Stimulated activated CD4-positive, alpha-beta T cell treated with anti-CD3 and anti-CD28 coated beads, Interleukin-2, amount 100 ng/mL, for 48 hours (primary cell): ENCODE measurements around the gene PCSK5.

ENCODE experiments used
- DNase-seq, 2 donors: peaks; one replicate each; pipeline ENCODE4 v3.0.0-alpha.2; 2020

PCSK5 gene

GRCh38 chr9:76372336-76372735 is 481.9 kb downstream of the PCSK5 start:
- no peak for DNase-seq

DNA sequence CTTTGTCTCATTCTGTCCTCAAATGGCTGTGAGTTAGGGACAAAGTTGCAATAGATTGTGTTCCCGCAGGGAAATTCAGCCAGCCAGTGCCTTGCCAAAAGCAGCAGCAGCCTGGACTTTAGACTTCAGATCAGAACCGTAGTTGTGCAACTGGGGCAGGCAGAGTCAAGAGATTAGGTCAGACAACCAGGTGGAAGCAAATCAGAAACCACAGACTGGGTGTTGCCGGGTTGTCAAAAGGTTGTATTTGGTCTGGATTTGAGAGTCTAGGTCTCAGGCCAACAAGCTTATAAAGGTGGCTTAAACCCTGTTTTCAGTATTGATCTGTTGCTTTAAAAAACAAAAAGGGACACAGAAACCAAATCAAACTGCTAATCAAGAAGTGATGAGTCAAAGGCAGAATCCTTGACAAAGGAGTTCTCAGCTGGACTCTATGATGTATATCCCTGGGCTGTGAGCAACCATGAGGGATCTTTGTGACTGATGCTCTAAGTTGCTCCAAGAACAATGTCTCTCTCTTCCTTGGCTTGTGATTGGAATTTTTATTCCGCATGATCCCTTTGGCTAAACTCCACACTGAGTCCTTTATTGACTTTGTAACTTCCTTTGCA is 482.8 kb downstream of the PCSK5 start:
- no peak for DNase-seq

GRCh38 chr9:76373784-76374474 is 483.5 kb downstream of the PCSK5 start:
- no peak for DNase-seq

GRCh38 chr9:76374783-76375559 is 484.5 kb downstream of the PCSK5 start:
- DNase-seq: no peak

- DNase-seq: no peak
Measured at GRCh38 chr9:76377791-76378190, 487.3 kb downstream of the PCSK5 start.

- no peak for DNase-seq
Measured at GRCh38 chr9:76378367-76379073, 488.0 kb downstream of the PCSK5 start.

DNA sequence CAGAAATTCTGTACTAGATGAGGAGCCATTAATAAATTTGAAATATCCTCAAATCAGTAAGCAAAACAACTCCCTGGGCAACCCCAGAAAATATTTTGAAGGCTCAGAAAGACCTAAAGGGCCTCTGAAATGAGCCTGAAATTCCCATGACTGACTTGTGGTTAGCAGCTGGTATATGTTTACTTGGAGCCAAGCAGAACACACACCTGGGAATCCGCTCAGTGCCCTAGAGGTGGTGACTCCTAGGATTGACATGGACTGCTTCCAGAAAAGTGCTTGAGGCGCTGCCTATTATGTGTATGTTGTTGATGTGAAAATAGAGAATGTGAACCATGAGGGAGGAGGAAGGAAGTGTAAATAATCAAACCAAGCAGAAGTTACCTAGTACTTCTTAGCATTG is 489.0 kb downstream of the PCSK5 start:
- DNase-seq: no peak

DNA sequence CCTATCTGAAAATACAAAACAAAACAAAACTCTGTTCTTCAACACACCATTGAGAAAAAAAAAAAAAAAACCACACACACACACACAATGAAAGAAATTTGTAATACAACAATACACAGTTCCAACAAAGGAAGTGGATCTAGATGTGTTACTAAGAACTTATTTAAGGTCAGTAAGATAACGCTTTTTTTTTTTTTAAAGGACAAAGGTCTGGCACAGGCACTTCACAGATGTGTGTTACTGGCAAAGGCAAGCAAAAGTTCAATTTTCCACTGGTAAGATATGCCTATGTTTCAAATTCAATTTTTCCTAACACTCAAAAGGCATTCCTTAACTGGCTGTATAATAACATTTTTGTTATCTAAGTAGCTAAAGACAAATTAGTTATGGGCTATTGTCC is 500.2 kb downstream of the PCSK5 start:
- no peak for DNase-seq

DNA sequence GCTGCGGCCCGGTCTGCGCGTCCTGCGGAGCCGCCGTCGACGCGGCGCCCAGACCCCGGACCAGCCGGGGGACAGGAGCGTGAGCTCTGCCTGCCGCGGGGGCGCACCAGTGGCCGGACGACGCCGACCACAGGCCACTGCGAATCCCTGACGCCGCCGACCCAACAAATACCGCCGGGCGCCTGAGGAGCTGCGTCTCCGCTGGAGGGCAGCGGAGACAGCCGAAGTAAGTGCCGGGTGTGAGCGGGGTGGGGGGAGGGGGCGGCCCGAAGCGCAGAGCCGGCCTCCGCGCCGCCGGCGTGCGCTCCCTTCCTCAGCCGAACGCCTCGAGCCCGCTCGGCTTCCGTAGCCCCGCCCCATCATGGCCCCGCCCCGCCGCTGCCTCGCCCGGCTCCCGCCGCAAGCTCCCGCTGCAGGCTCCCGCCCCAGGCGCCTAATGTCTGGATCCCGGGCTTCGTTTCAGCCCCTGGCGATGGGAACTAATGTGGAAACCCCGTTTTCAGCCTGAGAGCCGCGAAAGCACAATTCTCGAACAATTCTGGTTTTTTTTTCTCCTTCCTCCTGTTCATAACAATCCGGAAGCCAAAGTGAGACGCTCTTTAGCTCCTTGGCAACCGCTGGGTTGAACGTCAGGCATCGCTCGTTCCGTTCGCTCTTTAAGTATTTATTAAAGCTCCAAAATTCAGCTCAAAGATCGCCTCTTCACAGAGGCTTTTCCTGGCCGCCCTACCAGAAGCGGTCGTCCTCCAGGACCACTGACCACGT is 503.9 kb downstream of the PCSK5 start, which contains the start of gene RFK:
RFK (minus strand) TSS at position 232 of the 765 bp plus-strand sequence. CDS start 255 bp downstream, outside the sequence.
- peak; percentile 94 to 95 for DNase-seq

GRCh38 chr9:76394960-76395252 is 504.4 kb downstream of the PCSK5 start:
- no peak for DNase-seq

- no peak for DNase-seq
Measured at GRCh38 chr9:76395381-76395780, 504.9 kb downstream of the PCSK5 start.

DNA sequence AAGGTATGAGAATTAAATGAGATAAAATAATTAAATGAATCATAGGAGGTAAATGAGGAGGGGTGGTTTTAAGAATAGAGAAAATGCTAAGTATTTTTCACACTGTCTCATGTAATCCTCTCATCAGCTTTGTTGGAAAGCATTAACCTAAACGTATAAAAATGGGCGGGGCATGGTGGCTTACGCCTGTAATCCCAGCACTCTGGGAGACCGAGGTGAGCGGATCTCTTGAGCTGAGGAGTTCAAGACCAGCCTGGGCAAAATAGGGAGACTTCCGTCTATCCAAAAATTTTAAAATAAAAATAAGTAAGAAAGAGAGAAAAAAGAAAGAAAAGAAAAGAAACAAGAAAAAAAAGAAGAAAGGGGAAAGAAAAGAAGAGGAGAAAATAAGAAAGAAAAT is 505.7 kb downstream of the PCSK5 start:
- no peak for DNase-seq

DNA sequence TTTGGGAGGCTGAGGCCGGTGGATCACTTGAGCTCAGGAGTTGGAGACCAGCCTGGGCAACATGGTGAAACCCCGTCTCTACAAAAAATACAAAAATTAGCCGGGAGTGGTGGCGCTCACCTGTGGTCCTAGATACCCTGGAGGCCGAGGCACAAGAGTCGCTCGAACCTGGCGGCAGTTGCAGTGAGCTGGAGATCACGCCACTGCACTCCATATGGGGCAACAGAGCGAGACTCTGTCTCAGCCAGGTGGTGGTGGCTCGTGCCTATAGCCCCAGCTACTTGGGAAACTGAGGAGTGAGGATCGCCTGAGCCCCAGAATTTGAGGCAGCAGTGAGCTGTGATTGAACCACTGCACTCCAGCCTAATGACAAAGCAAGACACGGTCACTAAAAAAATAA is 506.1 kb downstream of the PCSK5 start:
- DNase-seq: no peak

GRCh38 chr9:76399856-76400255 is 509.4 kb downstream of the PCSK5 start:
- DNase-seq: no peak

DNA sequence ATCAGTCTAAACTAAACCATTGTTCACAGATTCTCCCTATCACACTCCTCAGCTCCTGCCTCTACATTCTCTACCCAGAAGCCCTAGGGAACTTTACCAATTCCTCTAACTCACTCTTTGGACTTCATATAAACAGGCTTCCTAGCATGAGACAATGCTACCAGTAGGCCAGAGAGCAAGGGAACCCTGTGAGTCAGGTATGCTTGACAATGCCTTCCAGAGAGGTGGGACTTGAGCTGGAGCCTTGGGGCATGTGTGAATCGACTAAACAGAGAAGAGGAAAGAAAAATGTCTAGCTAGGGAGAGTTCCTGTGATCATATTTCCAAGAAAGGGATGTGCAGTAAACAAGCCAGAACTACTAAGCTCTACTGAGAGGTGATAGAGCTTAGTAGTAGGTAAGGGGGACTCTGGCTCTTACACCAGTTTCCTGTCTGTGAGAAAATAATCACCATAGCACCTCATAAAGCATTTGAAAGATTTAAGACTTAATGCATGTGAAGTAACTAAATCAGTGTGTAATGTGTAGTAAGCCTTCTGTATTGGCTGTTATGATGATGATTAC is 510.1 kb downstream of the PCSK5 start:
- no peak for DNase-seq

GRCh38 chr9:76401176-76401575 is 510.7 kb downstream of the PCSK5 start:
- DNase-seq: no peak

DNA sequence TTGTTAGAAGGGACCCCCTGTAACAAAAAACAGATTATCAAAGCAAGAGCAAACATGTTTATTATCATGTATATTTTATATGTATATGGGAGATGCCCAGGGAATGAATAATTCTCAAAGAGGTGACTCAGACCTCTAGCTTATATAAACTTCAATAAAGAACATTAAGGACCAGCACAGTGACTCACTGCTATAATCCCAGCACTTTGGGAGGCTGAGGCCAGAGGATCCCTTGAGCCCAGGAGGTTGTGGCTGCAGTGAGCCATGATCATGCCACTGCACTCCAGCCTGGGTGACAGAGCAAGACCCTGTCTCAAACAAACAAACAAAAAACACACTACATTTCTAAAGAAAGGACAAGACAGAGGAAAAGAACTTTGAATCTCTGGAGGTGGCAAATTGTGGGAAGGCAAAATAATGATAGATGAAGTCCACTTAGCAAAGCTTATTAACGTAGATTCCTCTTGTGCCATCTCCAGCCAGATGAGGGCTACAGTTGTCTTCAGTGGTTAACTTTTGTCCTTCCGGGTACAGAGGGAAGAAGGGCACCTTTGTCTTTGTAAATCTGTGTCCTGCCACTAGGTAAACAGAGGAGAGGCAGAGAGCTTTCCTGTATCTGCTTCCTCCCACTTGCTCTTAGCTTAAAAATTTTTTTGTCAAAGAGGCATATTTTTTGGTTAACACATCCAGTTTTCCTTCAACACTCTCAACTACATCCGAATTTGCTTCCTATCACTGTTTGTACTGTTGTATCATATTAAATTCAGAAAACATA is 511.3 kb downstream of the PCSK5 start:
- no peak for DNase-seq

- peak in 1 of 2 donors; percentile 9 for DNase-seq
Measured at GRCh38 chr9:76403352-76403751, 512.9 kb downstream of the PCSK5 start.

- no peak for DNase-seq
Measured at GRCh38 chr9:76404401-76404800, 513.9 kb downstream of the PCSK5 start.

- DNase-seq: no peak
Measured at GRCh38 chr9:76405340-76405739, 514.9 kb downstream of the PCSK5 start.

DNA sequence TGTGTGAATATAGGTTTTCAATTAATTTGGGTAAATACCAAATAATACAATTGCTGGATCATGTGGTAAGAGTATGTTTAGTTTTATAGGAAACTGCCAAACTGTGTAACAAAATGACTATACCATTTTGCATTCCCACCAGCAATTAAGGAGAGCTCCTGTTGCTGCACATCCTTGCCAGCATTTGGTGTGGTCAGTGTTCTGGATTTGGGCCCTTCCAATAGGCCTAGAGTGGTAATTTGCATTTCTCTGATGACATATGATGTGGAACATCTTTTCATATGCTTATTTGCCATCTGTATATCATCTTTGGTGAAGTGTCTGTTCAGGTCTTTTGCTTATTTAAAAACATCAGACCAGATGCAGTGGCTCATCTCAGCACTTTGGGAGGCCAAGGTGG is 515.4 kb downstream of the PCSK5 start:
- no peak for DNase-seq
